ENCODE measurements around the gene PVALEF. TPM values are rescaled to one million over a fixed set of nuclear protein-coding genes. Genes with fewer than 3 reads are reported as not detected.

The PVALEF gene
- polyA plus RNA-seq, 1 donor, result 0.34 TPM

DNA sequence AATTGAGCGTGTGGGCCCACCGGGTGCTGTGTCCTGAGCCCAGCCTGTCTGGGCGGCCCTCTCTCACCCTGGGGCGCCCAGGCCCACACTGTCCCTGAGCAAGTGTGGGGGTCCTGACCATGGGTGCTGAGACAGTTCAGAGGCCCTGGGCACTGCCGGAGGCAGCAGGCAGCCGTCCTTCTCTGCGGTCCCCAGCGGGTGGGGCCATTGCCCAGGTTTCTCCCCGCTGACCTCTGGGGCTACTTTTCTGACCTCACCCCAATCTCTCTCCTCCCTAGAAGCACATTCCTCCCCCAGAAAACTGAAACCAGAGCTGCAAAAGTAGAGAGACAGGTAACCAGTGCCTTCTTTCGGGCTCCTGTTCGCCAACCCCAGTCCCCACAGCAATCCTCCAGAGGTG lies 36.0 kb upstream of the PVALEF start:
- peaks cover 42% of the 10 kb centered on the region for H3K36me3 ChIP-seq (ENCODE audit: control insufficient read depth, insufficient read depth, low read length)
- no peak for DNase-seq
- no peak overlapping the region for H3K27ac ChIP-seq (ENCODE audit: low read length)
- peaks cover 42% of the 10 kb centered on the region for H3K4me1 ChIP-seq (ENCODE audit: control insufficient read depth, insufficient read depth, low read length)
- H3K9me3 ChIP-seq (ENCODE audit: control insufficient read depth, low read depth, low read length), result no peaks in the 10 kb centered on the region
- H3K27me3 ChIP-seq (ENCODE audit: control insufficient read depth, insufficient read depth, low read length), result no peaks in the 10 kb centered on the region
- WGBS (ENCODE audit: insufficient coverage, low lambda C conversion rate), result no CpG with 5 or more reads among the region's 11 CpGs
- peak overlapping the region; percentile 65 for H3K4me3 ChIP-seq (ENCODE audit: low read length)

DNA sequence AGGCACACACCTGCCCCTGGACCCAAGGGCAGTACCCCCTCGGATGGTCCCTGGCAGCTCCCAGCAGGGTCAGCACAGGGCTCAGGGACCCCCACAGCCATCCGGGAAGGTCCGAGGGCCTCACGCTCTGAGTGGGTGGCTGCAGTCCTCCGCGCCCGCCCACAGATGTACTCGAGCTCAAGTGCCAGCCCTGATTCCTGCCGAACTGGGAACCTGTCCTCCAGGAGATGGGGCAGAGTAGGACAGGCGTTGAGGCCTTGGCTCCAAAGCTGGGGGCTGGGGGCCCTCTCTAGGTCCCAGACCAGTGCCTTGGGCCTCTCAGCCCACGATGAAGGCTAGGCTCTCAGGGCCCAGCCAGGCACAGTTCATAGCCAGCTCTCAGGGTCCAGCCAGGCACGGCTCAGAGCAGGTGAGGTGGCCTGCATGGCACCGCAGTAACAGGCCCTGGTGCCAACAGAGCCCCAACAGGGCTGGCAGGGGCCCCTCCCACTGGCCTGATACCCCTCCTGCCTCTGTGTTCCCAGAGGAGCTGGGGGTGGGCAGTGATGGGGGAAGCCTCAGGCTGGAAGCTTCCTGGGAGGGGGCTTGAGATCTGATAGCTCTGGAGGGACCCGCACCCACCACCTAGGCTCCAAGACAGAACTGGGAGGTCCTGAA lies 35.5 kb upstream of the PVALEF start:
- H3K4me3 ChIP-seq (ENCODE audit: low read length), result peak overlapping the region; percentile 65
- peaks cover 37% of the 10 kb centered on the region for H3K36me3 ChIP-seq (ENCODE audit: control insufficient read depth, insufficient read depth, low read length)
- no peaks in the 10 kb centered on the region for H3K27me3 ChIP-seq (ENCODE audit: control insufficient read depth, insufficient read depth, low read length)
- DNase-seq, result no peak
- H3K27ac ChIP-seq (ENCODE audit: low read length), result peak overlapping the region; percentile 96
- H3K4me1 ChIP-seq (ENCODE audit: control insufficient read depth, insufficient read depth, low read length), result peaks cover 45% of the 10 kb centered on the region
- no peaks in the 10 kb centered on the region for H3K9me3 ChIP-seq (ENCODE audit: control insufficient read depth, low read depth, low read length)
- no CpG with 5 or more reads among the region's 14 CpGs for WGBS (ENCODE audit: insufficient coverage, low lambda C conversion rate)

DNA sequence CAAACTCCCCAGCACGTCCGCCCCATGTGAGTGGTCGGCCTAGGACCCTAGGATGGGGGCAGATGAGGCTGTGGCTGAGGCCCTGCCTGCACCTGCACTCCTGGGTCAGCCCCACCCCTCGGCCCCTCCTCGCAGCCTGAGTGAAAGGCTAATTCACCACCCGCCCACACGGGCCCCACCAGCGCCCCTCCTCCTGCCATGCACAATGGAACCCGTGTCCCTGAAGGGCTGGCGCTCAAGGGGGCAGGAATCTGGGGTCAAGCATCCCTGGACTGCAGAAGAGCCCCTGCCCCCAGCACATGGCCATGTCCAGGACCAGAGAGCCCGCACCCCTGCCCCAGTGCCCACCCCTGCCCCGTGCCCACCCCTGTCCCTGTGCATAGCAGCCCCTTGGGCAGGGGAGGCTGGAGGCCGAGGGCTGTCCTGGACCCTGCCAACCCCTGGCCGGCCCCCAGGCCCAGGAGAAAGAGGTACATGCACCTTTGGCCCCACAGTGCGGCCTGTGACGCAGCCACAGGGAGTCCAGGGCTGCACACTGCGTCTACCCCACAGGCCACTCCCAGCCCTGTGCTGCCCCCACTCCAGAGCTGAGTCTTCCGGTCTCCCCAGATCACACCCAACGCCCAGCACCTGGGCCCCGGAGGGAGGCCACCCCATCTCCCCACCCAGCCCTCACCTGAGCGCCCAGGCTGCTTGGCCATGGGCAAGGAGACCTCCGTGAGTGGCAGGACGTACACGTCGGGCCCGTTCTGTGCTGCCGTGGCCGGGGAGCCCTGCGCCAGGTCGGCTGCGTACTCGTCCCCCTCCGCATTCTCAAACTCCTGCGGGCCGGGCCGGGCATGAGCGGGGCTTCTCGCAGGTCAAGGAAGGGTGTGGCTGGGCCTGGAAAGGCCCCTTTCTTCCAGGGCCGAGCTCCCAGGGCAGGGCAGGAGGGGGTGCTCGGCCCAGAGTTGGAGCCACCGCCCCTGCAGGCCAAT lies 34.6 kb upstream of the PVALEF start:
- Histone ChIP-seq H3K27me3 (ENCODE audit: control insufficient read depth, insufficient read depth, low read length) (no peaks in the 10 kb centered on the region), H3K36me3 (ENCODE audit: control insufficient read depth, insufficient read depth, low read length) (peaks cover 32% of the 10 kb centered on the region), H3K9me3 (ENCODE audit: control insufficient read depth, low read depth, low read length) (no peaks in the 10 kb centered on the region), H3K4me3 (ENCODE audit: low read length) (peak overlapping the region; percentile 65), H3K4me1 (ENCODE audit: control insufficient read depth, insufficient read depth, low read length) (peaks cover 45% of the 10 kb centered on the region), H3K27ac (ENCODE audit: low read length) (peak overlapping the region; percentile 96)
- 20% methylated on average over 1 of the region's 41 CpGs for WGBS (ENCODE audit: insufficient coverage, low lambda C conversion rate)
- peak; percentile 80 to 89 for DNase-seq

DNA sequence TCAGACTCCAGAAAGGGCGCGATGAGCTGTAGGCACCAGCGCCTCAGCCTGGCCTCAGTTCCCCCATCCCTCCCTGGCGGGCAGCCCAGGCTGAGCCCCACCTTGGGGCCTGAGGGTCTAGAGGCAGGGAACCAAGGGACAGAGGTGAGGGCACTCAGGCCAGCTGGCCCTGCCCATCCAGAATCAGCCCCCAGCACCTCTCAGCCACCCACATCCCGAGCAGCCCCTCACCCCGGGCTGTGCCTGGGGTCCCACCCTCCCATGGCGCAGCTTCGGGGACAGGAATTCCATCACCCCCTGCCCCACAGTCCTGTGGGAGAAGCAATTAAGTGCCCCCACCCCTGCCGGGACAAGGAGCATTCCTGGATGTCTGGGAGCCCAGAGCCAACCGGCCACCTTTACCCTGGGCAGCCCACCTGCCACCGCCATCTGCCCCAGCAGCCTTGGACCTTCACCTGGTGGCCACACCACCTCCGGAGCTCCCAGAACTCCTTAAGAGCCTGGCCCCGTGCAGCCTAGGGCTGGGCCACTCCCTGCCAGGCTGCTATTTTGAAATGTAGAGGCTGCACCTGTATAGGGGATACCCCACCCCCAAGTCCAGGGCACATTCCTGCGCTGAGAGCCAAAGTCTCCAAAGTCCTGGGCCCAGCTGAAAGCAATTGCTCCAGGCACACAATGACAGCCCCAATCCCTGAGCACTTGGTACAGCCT lies 33.7 kb upstream of the PVALEF start:
- H3K9me3 ChIP-seq (ENCODE audit: control insufficient read depth, low read depth, low read length), result no peaks in the 10 kb centered on the region
- WGBS (ENCODE audit: insufficient coverage, low lambda C conversion rate), result no CpG with 5 or more reads among the region's 14 CpGs
- H3K36me3 ChIP-seq (ENCODE audit: control insufficient read depth, insufficient read depth, low read length), result peaks cover 24% of the 10 kb centered on the region
- no peaks in the 10 kb centered on the region for H3K27me3 ChIP-seq (ENCODE audit: control insufficient read depth, insufficient read depth, low read length)
- peak; percentile 96 to 99 for DNase-seq
- H3K4me3 ChIP-seq (ENCODE audit: low read length), result peak overlapping the region; percentile 65
- peak overlapping the region; percentile 96 for H3K27ac ChIP-seq (ENCODE audit: low read length)
- peaks cover 45% of the 10 kb centered on the region for H3K4me1 ChIP-seq (ENCODE audit: control insufficient read depth, insufficient read depth, low read length)

DNA sequence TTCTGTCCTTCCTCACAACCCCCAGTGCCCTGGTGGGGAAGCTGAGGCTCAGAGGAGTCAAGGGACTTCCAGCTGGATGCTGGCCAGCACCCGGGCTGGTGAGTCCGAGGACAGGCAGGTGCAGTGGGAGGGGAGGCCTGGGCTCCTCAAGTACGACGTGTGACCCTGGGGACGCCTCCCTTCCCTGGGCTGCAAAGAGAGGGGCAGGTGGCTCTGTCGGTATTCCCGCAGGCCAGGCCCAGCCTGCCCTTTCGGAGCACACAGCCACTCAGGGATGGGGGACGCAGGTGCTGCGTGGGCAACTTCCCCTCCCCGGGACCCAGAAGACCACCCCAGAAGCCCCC lies 33.1 kb upstream of the PVALEF start:
- DNase-seq, result no peak
- Histone ChIP-seq H3K9me3 (ENCODE audit: control insufficient read depth, low read depth, low read length) (no peaks in the 10 kb centered on the region), H3K4me1 (ENCODE audit: control insufficient read depth, insufficient read depth, low read length) (peaks cover 45% of the 10 kb centered on the region), H3K27me3 (ENCODE audit: control insufficient read depth, insufficient read depth, low read length) (no peaks in the 10 kb centered on the region), H3K36me3 (ENCODE audit: control insufficient read depth, insufficient read depth, low read length) (peaks cover 22% of the 10 kb centered on the region), H3K4me3 (ENCODE audit: low read length) (peak overlapping the region; percentile 65), H3K27ac (ENCODE audit: low read length) (peak overlapping the region; percentile 96)
- no CpG with 5 or more reads among the region's 11 CpGs for WGBS (ENCODE audit: insufficient coverage, low lambda C conversion rate)

DNA sequence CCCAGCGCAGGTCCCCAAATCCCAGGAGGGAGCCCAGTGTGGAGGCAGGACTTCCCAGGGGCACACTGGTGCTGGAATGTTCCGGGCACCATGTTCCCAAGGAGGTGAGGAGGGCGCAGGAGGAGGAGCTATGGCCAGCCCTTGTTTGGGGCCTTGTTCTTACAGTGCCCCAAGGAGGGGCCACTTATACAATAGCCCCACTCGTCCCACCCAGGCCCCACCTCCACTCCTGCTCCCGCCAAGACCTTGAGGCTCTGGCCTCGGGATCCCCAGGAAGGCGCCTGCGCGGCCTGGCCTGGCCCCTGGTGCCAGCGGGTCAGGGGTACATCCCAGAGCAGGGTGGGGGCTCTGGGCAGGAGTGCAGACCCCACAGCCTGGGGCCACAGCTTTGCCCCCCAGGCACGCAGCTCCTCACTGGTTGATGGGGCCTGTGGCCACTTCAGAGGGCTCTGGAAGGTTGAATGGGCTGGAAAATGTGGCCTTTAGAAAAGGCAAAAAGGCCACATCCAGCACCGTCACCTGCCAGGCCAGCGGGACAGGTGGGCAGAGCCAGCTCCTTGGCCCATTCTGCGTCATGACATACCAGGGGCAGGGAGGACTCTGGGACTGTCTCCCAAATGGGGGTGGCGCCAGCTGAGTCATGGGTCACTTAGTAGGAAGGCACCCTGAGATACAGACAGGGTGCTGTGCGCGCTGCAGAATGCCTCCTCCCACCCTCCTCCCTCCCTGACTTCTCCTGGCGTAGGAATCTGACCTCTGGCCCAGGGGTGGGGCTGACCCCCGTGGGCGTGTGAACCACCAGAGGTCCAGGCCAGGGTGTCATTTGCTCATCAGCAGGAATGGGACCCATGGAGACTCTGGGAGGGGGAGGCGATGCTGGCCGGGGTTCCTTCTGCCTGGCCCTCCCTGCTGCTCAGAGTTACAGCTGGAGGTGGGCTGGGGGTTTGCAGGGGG lies 32.3 kb upstream of the PVALEF start:
- Histone ChIP-seq H3K4me1 (ENCODE audit: control insufficient read depth, insufficient read depth, low read length) (peaks cover 45% of the 10 kb centered on the region), H3K4me3 (ENCODE audit: low read length) (peak overlapping the region; percentile 65), H3K27ac (ENCODE audit: low read length) (peak overlapping the region; percentile 96), H3K9me3 (ENCODE audit: control insufficient read depth, low read depth, low read length) (no peaks in the 10 kb centered on the region), H3K27me3 (ENCODE audit: control insufficient read depth, insufficient read depth, low read length) (no peaks in the 10 kb centered on the region), H3K36me3 (ENCODE audit: control insufficient read depth, insufficient read depth, low read length) (peaks cover 15% of the 10 kb centered on the region)
- no CpG with 5 or more reads among the region's 22 CpGs for WGBS (ENCODE audit: insufficient coverage, low lambda C conversion rate)
- DNase-seq, result peak; percentile 67 to 88

DNA sequence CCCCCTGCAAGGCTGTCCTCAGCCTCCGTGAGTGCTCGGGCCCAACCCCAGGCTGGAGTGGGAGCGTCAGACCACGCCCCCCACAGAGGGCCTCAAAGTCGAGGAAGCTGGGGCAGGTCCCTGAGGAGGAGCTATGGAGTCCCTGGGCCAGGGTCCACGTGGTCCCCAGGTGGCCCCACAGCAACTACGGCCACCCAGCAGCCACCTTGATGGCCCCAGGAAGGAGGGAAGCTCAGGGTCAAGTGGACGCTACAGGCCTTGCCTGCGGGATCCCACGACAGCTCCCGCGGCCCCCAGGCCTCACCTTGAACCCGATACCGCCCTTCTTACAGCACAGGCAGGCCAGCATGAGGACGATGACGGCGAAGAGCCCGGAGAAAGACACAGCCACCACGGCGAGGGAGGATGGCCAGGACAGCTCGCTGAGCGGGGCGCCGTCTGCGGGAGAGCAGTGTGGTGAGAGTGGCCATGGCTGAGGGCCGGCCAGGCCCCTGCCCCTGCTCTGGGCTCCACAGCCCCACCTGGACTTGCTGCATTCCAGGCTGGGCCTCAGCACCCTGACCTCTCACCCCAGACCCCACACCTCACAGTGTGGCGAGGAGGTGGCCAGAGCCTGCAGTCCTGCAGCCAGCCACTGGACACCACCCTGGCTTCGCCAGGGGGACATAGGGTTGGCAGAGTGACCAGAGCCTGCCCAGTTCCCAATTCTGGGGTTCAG lies 31.1 kb upstream of the PVALEF start:
- peaks cover 4% of the 10 kb centered on the region for H3K9me3 ChIP-seq (ENCODE audit: control insufficient read depth, low read depth, low read length)
- peak; percentile 56 to 71 for DNase-seq
- H3K36me3 ChIP-seq (ENCODE audit: control insufficient read depth, insufficient read depth, low read length), result peaks cover 6% of the 10 kb centered on the region
- peak overlapping the region; percentile 96 for H3K27ac ChIP-seq (ENCODE audit: low read length)
- H3K4me1 ChIP-seq (ENCODE audit: control insufficient read depth, insufficient read depth, low read length), result peaks cover 43% of the 10 kb centered on the region
- H3K27me3 ChIP-seq (ENCODE audit: control insufficient read depth, insufficient read depth, low read length), result no peaks in the 10 kb centered on the region
- no CpG with 5 or more reads among the region's 28 CpGs for WGBS (ENCODE audit: insufficient coverage, low lambda C conversion rate)
- H3K4me3 ChIP-seq (ENCODE audit: low read length), result no peak overlapping the region

DNA sequence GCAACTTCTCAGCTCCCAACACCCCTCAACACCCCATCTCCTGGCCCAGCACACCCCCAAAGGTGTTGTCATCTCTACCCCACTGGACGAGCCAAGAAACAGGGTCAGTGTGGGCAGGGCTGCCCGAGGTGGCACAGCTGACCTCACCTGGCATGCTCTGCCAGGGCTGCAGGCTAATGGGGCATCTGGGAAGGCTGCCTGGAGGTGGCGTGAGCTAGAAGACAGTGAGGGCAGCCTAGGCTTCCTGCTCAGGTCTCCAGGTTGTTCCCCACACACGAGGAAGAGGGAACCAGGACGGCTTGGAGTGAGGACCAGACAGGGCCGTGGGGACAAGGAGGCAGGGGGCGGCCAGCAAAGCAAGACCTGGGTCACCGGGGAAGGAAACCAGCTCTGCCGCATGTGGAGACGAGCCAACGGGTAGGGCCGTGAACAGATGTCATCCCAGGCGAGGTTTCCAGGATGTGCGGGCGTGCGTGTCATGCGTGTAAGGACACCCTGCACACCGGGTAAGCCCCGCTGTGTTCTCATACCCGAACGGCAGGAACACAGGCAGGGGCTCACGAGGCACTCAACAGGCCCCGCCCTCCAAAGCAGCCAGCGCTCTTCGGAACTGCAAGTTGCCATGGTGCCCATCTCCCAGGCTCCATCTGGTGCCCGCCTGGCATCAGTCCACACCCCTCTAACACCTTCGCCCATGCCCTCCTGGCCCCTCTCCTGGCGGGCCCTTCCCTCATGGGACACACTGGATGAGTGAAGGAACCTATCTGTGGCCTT lies 29.6 kb upstream of the PVALEF start:
- Histone ChIP-seq H3K36me3 (ENCODE audit: control insufficient read depth, insufficient read depth, low read length) (no peaks in the 10 kb centered on the region), H3K4me3 (ENCODE audit: low read length) (no peak overlapping the region), H3K27me3 (ENCODE audit: control insufficient read depth, insufficient read depth, low read length) (no peaks in the 10 kb centered on the region), H3K9me3 (ENCODE audit: control insufficient read depth, low read depth, low read length) (peaks cover 4% of the 10 kb centered on the region), H3K4me1 (ENCODE audit: control insufficient read depth, insufficient read depth, low read length) (peaks cover 31% of the 10 kb centered on the region), H3K27ac (ENCODE audit: low read length) (no peak overlapping the region)
- WGBS (ENCODE audit: insufficient coverage, low lambda C conversion rate), result no CpG with 5 or more reads among the region's 28 CpGs
- no peak for DNase-seq

DNA sequence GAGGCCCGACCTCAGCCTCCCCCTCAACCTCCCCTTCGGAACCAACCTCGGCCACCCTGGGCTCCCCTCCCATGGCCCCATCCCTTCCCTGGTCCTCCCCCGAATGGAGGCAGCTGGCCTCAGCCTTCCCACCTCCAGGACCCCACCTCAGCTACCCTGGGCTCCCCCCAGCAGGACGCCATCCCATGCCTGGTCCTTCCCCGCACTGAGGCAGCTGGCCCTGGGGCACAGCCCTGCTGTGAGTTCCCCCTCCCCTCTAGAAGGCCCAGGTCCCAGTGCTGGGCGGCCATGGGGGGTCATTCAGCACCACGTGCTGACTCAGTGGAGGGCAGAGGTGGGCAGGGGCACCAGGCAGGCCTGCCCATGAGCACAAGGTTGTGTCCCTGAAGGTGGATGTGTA lies 28.9 kb upstream of the PVALEF start:
- Histone ChIP-seq H3K4me1 (ENCODE audit: control insufficient read depth, insufficient read depth, low read length) (peaks cover 27% of the 10 kb centered on the region), H3K9me3 (ENCODE audit: control insufficient read depth, low read depth, low read length) (peaks cover 4% of the 10 kb centered on the region), H3K27ac (ENCODE audit: low read length) (no peak overlapping the region), H3K27me3 (ENCODE audit: control insufficient read depth, insufficient read depth, low read length) (no peaks in the 10 kb centered on the region), H3K4me3 (ENCODE audit: low read length) (no peak overlapping the region), H3K36me3 (ENCODE audit: control insufficient read depth, insufficient read depth, low read length) (no peaks in the 10 kb centered on the region)
- no peak for DNase-seq
- 80% methylated on average over 1 of the region's 8 CpGs for WGBS (ENCODE audit: insufficient coverage, low lambda C conversion rate)
